Epithelial cell of esophagus (primary cell): ENCODE data around the gene ECHS1.

ENCODE experiments used
- DNase-seq: peaks from one replicate; pipeline ENCODE4 v3.0.0; 2010; ENCODE audit warnings: low read depth
- H3K4me3 ChIP-seq: 2 replicates; pipeline ENCODE4 v1.5.1; 2011; ENCODE audit warnings: mild to moderate bottlenecking, low read length, control low read depth
- TF ChIP-seq, protein P1 (sequence below): IDR thresholded peaks from 2 replicates; pipeline ENCODE4 v1.5.1; 2011; ENCODE audit warnings: low read depth, mild to moderate bottlenecking, low read length, control low read depth, inconsistent platforms; ENCODE audit not compliant: insufficient read depth; ENCODE audit errors: missing control alignments

The ECHS1 gene

DNA sequence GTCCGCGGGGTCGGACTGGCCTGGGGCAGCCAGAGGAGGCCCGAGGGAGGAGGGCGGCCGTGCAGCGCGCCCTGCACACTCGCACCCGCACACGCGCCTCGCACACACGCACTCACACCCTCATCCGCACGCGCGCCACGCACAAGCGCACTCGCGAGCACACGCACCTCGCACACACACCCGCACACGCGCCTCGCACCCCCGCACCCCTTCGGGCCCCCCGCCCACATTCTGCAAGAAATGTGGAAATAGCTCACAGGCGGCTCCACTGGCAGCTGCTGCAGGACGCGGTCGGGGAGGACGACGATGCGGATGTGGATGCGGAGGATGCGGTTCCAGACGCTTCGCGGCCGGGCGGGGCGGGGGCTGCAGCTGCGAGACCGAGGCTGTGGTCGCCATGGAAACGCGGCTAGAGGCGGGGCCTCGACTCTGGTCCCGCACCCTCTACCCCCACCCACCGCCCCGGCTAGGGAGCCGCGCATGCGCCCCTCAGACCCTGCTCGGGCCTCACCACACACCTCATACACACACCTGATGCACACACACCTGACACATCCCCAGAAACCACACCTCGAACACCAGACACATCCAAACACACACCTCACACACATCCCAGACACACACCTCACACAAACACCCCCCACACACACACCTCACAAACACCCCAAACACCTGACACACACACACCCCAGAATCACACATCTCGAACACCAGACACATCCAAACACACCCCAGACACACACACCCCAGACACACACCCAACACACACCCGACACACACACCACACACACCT is 36.4 kb downstream of the ECHS1 start, which contains the start of gene CALY:
Gene CALY, minus strand, starts transcription at position 320 of the 793 bp plus-strand sequence. CDS start 7,907 bp downstream, outside the sequence.
- TF ChIP-seq, protein P1, sequence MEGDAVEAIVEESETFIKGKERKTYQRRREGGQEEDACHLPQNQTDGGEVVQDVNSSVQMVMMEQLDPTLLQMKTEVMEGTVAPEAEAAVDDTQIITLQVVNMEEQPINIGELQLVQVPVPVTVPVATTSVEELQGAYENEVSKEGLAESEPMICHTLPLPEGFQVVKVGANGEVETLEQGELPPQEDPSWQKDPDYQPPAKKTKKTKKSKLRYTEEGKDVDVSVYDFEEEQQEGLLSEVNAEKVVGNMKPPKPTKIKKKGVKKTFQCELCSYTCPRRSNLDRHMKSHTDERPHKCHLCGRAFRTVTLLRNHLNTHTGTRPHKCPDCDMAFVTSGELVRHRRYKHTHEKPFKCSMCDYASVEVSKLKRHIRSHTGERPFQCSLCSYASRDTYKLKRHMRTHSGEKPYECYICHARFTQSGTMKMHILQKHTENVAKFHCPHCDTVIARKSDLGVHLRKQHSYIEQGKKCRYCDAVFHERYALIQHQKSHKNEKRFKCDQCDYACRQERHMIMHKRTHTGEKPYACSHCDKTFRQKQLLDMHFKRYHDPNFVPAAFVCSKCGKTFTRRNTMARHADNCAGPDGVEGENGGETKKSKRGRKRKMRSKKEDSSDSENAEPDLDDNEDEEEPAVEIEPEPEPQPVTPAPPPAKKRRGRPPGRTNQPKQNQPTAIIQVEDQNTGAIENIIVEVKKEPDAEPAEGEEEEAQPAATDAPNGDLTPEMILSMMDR: no peak
- DNase-seq: no peak
- no peak within 1 kb of the TSS for H3K4me3 ChIP-seq

DNA sequence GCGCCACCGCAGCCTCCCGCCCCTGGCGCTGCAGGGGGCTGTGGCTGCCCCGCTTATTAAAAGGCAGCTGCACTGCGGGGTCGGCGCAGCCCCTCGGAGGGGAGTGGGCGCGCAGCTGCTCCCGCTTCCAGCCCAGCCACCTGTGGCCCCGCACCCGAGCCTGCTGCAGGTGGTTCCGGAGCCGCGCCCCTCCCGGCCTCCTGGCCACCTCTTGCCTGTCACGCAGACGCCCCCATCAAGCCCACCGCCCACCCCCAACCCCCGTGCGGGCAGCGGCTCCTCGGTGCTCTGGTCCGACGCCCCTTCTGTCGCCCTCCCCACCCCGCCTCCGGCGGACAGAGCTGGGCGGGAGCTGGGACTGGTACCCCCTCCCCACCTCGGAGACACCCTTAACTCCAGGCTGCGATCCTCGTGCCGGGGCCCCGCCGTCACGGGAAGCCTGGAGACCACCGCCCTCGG is 37.0 kb downstream of the ECHS1 start:
- H3K4me3 ChIP-seq: no peak overlapping the region
- TF ChIP-seq, protein P1: no peak

DNA sequence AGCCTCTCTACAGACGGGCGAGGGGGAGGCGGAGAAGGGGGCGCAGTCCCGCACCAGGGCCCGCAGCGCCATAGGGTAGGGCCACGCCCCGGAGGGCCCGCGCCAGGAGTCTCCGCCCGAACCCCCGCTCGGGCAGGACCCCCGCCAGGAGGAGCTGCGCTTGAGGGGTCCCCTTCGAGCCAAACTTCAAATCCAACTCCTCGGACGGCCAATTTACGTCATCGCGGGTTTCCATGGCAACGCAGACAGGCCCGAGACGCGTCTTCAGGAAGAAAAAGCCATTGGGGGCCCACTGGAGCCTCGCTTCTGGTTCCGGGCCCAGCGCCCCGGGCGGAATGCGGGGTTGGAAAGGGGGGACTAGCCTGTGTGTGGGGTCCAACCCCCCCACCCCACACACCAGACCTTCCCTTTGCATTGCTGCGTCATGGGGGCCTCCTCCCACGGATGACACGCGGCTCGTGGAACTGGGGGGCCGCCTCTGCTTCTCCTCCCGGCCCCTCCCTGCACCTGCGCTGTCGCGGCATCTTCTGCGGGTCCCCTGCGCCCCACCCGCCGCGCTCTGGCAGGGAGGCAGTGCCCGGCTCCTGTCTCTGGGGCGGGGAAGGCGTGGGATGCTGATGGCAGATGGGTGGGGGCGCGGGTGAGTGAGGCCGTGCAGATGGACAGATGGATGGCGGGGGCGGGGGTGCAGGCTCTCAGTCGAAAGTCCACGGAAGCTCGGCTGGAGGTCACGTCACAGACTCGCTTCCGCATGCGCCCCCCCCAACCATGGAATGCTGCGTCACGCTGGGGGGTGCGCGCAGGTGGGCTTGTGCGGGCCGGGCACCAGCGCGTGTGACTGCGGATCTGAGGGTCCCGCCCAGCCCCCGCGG is 37.7 kb downstream of the ECHS1 start:
- TF ChIP-seq, protein P1: no peak
- no peak for DNase-seq
- peak overlapping the region; percentile 4 for H3K4me3 ChIP-seq

More for the DNA sequence above, 37.0 kb downstream of the ECHS1 start:
- no peak for DNase-seq

DNA sequence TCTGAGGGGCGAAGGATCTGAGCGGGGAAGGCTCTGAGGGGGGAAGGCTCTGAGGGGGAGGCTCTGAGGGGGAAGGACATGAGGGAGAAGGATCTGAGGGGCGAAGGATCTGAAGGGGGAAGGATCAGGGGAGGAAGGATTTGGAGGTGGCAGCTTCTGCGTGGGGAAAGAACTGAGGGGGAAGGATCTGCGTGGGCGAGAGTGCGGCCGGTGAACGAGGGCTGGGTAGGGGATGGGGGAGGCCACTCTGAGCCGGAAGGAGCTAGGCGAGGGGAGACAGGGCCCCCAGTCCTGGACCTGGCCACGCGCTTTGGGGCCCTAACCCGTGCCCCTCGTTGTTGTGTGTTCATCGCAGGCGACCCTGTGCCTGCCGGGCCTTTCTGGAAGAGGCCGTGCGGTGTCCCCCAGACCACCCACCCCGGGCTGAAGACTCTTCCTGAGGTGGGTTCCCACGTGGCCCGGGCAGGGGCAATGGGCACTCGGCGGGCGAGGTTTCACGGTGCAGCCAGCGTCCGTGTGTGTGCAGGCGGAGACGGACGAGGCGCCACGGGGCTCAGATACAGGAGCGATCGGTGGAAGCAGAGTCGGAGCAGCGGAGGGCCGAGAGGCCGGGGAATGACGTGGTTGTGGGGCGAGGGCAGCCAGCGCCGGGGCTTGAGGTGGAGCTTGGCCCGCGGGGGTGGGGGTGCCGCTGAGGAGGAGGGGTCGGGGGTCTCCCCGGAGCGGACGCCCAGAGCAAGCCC is 38.5 kb downstream of the ECHS1 start:
- DNase-seq: no peak
- H3K4me3 ChIP-seq: no peak overlapping the region
- TF ChIP-seq, protein P1: no peak

DNA sequence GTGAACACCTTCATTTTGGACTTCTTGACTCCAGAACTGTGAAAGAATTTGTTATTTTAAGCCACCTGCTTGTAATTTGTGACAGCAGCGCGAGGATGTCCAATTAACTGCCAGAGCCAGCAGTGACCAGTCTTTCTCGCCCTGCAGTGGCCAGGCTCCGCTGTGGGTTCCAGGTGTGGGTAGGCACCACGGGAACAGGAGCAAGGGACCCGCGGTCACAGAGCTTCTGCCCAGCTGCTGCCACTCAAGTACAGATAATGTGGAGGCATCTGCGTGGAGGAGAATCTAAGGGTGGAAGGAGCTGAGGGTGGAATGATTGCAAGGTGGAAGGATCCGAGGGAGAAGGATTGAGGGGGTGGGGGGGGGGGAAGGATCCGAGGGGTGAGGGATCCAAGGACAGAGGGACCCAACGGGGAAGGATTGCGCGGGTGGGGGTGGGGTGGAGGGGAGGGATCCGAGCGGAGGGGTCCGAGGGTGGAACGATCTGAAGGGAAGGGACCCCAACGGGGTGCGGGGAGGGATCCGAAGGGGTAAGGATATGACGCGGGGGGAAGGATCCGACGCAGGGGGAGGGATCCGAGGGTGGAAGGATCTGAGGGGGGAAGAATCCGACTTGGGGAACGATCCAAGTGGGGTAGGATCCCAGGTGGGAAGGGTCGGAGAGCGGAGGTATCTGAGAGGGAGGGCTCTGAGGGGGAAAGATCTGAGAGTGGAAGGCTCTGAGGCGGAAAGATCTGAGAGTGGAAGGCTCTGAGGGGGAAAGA is 40.0 kb downstream of the ECHS1 start:
- no peak overlapping the region for H3K4me3 ChIP-seq
- TF ChIP-seq, protein P1: no peak
- DNase-seq: no peak
